ENCODE measurements around the gene MARCHF3. TPM values are rescaled to one million over a fixed set of nuclear protein-coding genes. Genes with fewer than 3 reads are reported as not detected.
A peak's percentile ranks its signal among the peaks of the same experiment; 100 is the strongest.

The MARCHF3 gene
- total and polyA plus RNA-seq, 10 of the 15 experiments (the other 5 are each of a cell fraction or from before 2014, with no cell fraction given), result 3.6 to 24.1 (median 11.3) TPM

DNA sequence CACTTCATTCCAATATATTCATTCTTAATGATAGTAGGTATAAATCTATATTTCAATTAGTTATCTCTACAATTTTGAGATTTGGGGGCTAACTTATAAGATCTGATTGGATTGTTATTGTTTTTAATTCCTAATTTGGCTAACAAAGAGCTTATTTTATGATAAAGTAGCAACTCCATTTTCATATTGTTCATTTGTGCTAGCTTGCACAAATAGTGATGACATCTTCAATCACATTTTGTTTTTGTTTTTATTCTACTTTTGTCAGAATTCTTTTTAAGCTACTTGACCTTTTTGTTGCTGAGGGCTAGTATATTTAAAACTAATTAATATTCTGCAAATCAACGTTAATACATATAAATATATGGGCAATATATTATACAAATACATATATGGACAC lies 22.8 kb downstream of the MARCHF3 start:
- no peak for FAIRE-seq
- no peak overlapping the region for H2AFZ ChIP-seq (ENCODE audit: control insufficient read depth, low read depth, low read length)
- H3K4me3 ChIP-seq, result no peak overlapping the region
- peaks cover 12% of the 10 kb centered on the region; the same call in 1 of the 2 replicates for H3K4me1 ChIP-seq (ENCODE audit: control insufficient read depth, insufficient read depth, low read length)
- RAD21 ChIA-PET (ENCODE audit: unreplicated experiment), result interaction anchor here (0.7 to 1.6 kb wide), 3 partner anchors 9 to 31 kb away, joined by 3 read pairs; no protein-coding TSS in a partner anchor
- TF ChIP-seq RB1 (IDR thresholded peaks at IDR 0.05; ENCODE audit: borderline replicate concordance) (no peak), NFXL1 (IDR thresholded peaks at IDR 0.05; ENCODE audit: borderline replicate concordance) (no peak), SMARCA5 (IDR thresholded peaks at IDR 0.05) (no peak)
- in situ Hi-C loops (cut with MboI) (no loop called here), intact Hi-C loops (cut with micrococcal nuclease; ENCODE audit: unreplicated experiment) (no loop called here)
- CTCF ChIA-PET, result interaction anchor here (1.0 to 1.9 kb wide), 2 partner anchors 9 to 19 kb away, joined by 4 to 6 read pairs; no protein-coding TSS in a partner anchor
- H3K27me3 ChIP-seq (replicated peaks in 1 of 2; ENCODE audit: control insufficient read depth in 2 of 2, insufficient read depth in 2 of 2, low read length in 1 of 2), result no peaks in the 10 kb centered on the region
- no peaks in the 10 kb centered on the region; a peak in 1 of 4 replicates for H3K36me3 ChIP-seq (ENCODE audit: control insufficient read depth in 2 of 2, insufficient read depth in 2 of 2, low read length in 1 of 2)
- no peak for DNase-seq (ENCODE audit: low read depth, low spot score)
- H4K20me1 ChIP-seq (ENCODE audit: control insufficient read depth, insufficient read depth), result no peaks in the 10 kb centered on the region
- H3K9me3 ChIP-seq (replicated peaks; ENCODE audit: control insufficient read depth, insufficient read depth, low read length), result peaks cover 1% of the 10 kb centered on the region; the same call in 1 of the 3 replicates
- no peak overlapping the region for H3K27ac ChIP-seq (ENCODE audit: control insufficient read depth, insufficient read depth)
- POLR2A ChIA-PET, result interaction anchor here (0.6 to 2.3 kb wide), 2 partner anchors 9 to 229 kb away, joined by 3 to 12 read pairs; no protein-coding TSS in a partner anchor
- SMC1A ChIA-PET (ENCODE audit: uncharacterized antibody, unreplicated experiment), result interaction anchor here (0.7 to 6.2 kb wide), 7 partner anchors 9 to 49 kb away, joined by 3 to 68 read pairs (median 9); no protein-coding TSS in a partner anchor
- H3K9ac ChIP-seq (ENCODE audit: control insufficient read depth, insufficient read depth, low read length), result no peak overlapping the region
- WGBS (ENCODE audit: insufficient coverage, insufficient replicate concordance, low lambda C conversion rate, missing lambda C conversion rate), result 81% methylated on average over 1 of the region's 1 CpG
- no TSS peak for BruUV-seq (replicated peaks)
- no peak for ATAC-seq
- no peaks in the 10 kb centered on the region; the same call in 1 of the 2 replicates for H3K79me2 ChIP-seq (ENCODE audit: control insufficient read depth, insufficient read depth, low read length)
- H3K4me2 ChIP-seq (ENCODE audit: control insufficient read depth, insufficient read depth), result no peak overlapping the region

- in situ Hi-C loops (cut with MboI), result no loop called here
- FAIRE-seq (no peak), ATAC-seq (peak; percentile 21; the same call in 1 of the 3 replicates), DNase-seq (ENCODE audit: low read depth, low spot score) (no peak)
- ChIA-PET SMC1A (ENCODE audit: uncharacterized antibody, unreplicated experiment) (interaction anchor here (0.7 to 6.2 kb wide), 11 partner anchors 8 to 45 kb away, joined by 3 to 68 read pairs (median 6); no protein-coding TSS in a partner anchor), CTCF (interaction anchor here (0.7 to 1.9 kb wide), 5 partner anchors 8 to 88 kb away, joined by 3 to 8 read pairs (median 4); no protein-coding TSS in a partner anchor), RAD21 (ENCODE audit: unreplicated experiment) (interaction anchor here (0.6 to 1.5 kb wide), 6 partner anchors 8 to 31 kb away, joined by 3 to 5 read pairs (median 4); no protein-coding TSS in a partner anchor), POLR2A (interaction anchor here (0.7 to 1.0 kb wide), 2 partner anchors 35 to 37 kb away, joined by 3 read pairs; no protein-coding TSS in a partner anchor)
- Histone ChIP-seq H4K20me1 (ENCODE audit: control insufficient read depth, insufficient read depth) (no peaks in the 10 kb centered on the region), H3K36me3 (ENCODE audit: control insufficient read depth in 2 of 2, insufficient read depth in 2 of 2, low read length in 1 of 2) (no peaks in the 10 kb centered on the region; a peak in 1 of 4 replicates), H3K79me2 (ENCODE audit: control insufficient read depth, insufficient read depth, low read length) (no peaks in the 10 kb centered on the region; the same call in 1 of the 2 replicates), H2AFZ (ENCODE audit: control insufficient read depth, low read depth, low read length) (peak overlapping the region; percentile 59), H3K4me2 (ENCODE audit: control insufficient read depth, insufficient read depth) (no peak overlapping the region), H3K27ac (ENCODE audit: control insufficient read depth, insufficient read depth) (no peak overlapping the region), H3K4me3 (no peak overlapping the region), H3K27me3 (replicated peaks in 1 of 2; ENCODE audit: control insufficient read depth in 2 of 2, insufficient read depth in 2 of 2, low read length in 1 of 2) (no peaks in the 10 kb centered on the region), H3K9me3 (replicated peaks; ENCODE audit: control insufficient read depth, insufficient read depth, low read length) (peaks cover 1% of the 10 kb centered on the region; the same call in 1 of the 3 replicates), H3K9ac (ENCODE audit: control insufficient read depth, insufficient read depth, low read length) (no peak overlapping the region), H3K4me1 (ENCODE audit: control insufficient read depth, insufficient read depth, low read length) (peaks cover 9% of the 10 kb centered on the region; the same call in 1 of the 2 replicates)
- intact Hi-C loops (cut with micrococcal nuclease; ENCODE audit: unreplicated experiment), result no loop called here
- WGBS (ENCODE audit: insufficient coverage, insufficient replicate concordance, low lambda C conversion rate, missing lambda C conversion rate), result 91% methylated on average over 5 of the region's 5 CpGs
- no peak for TF ChIP-seq CEBPB (IDR thresholded peaks at IDR 0.05; ENCODE audit: borderline replicate concordance in 1 of 2, low read depth in 2 of 2, low read length in 2 of 2)
- TF ChIP-seq BRCA1 (IDR thresholded peaks at IDR 0.05; ENCODE audit: low read depth, low read length), result no peak
- TF ChIP-seq ZNF622 (IDR thresholded peaks at IDR 0.05), result no peak
- no TSS peak for BruUV-seq (replicated peaks)
These were observed 23.6 kb downstream of the MARCHF3 start for GRCh38 chr5:127006744-127007143.

All from GM12878 (cell line).